T-helper 1 cell treated with Interleukin-12 subunit alpha and Interleukin-12 subunit beta and Interleukin-4 antibody, amounts not matched to agents 30 μg/mL and 1 μg/mL, for 36 hours (primary cell): ENCODE results near the gene FGGY.

ENCODE experiments used
- H3K27ac Mint-ChIP-seq: one replicate; pipeline ENCODE4 v1.8.0; 2021; ENCODE audit warnings: mild to moderate bottlenecking, mixed read lengths
- H3K27me3 Mint-ChIP-seq: one replicate; pipeline ENCODE4 v1.8.0; 2021; ENCODE audit warnings: low read depth, mixed read lengths
- H3K36me3 Mint-ChIP-seq: one replicate; pipeline ENCODE4 v1.8.0; 2021; ENCODE audit warnings: low read depth, mixed read lengths
- H3K4me1 Mint-ChIP-seq: one replicate; pipeline ENCODE4 v1.8.0; 2021; ENCODE audit warnings: low read depth, mixed read lengths
- H3K4me3 Mint-ChIP-seq: one replicate; pipeline ENCODE4 v1.8.0; 2021; ENCODE audit warnings: mild to moderate bottlenecking, moderate library complexity, mixed read lengths
- H3K9me3 Mint-ChIP-seq: one replicate; pipeline ENCODE4 v1.8.0; 2021; ENCODE audit warnings: mixed read lengths

FGGY gene

DNA sequence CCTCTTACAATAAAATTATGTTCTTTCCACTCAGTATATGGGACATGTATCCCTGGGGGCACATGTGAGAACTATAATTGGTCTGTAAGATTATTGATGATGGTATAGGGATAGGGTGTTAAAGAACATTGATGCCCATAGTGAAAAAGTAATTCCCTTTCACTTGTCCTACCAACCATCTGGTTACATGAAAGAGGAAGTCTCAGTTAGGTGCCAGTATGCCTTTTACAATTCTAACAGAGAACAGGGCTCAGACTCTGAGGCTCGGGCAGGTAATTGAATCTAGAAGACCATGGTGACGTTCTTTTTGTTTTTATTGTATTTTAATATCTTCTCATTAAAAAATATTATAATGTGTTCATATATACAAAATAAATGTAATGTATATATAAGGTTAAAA lies 113.6 kb downstream of the FGGY start:
- Mint-ChIP-seq H3K4me3 (no peak overlapping the region), H3K27me3 (no peaks in the 10 kb centered on the region), H3K9me3 (no peaks in the 10 kb centered on the region), H3K36me3 (no peaks in the 10 kb centered on the region), H3K4me1 (no peaks in the 10 kb centered on the region), H3K27ac (no peak overlapping the region)

- Mint-ChIP-seq H3K27ac (no peak overlapping the region), H3K36me3 (no peaks in the 10 kb centered on the region), H3K4me1 (no peaks in the 10 kb centered on the region), H3K27me3 (no peaks in the 10 kb centered on the region), H3K9me3 (no peaks in the 10 kb centered on the region), H3K4me3 (no peak overlapping the region)
These were observed 114.3 kb downstream of the FGGY start for GRCh38 chr1:59411147-59411546.

GRCh38 chr1:59412718-59413326 lies 115.9 kb downstream of the FGGY start:
- no peak overlapping the region for H3K4me3 Mint-ChIP-seq
- peaks cover 1% of the 10 kb centered on the region for H3K4me1 Mint-ChIP-seq
- no peaks in the 10 kb centered on the region for H3K9me3 Mint-ChIP-seq

DNA sequence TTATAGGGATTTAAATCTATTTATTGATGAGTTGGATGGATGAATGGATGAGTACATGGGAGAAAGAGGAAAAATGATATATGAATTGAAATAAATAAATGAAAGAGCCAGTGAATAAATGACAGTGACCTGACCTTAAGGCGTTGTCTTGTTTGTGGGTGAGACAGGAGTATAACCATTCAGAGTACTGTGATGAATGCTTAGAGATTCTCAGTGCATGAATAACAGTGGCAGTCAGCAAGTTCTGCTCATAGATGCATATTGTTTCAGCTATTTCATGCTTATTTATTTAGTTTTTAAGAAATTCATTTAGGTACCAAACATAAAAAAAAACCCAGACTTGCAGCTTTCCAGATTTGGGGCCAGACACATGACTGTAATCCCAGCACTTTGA lies 116.4 kb downstream of the FGGY start:
- peaks cover 1% of the 10 kb centered on the region for H3K4me1 Mint-ChIP-seq
- no peaks in the 10 kb centered on the region for H3K9me3 Mint-ChIP-seq
- H3K36me3 Mint-ChIP-seq, result peaks cover 2% of the 10 kb centered on the region
- H3K27me3 Mint-ChIP-seq, result no peaks in the 10 kb centered on the region
- no peak overlapping the region for H3K27ac Mint-ChIP-seq
- H3K4me3 Mint-ChIP-seq, result no peak overlapping the region

More at GRCh38 chr1:59412718-59413326, 115.9 kb downstream of the FGGY start:
- peaks cover 2% of the 10 kb centered on the region for H3K36me3 Mint-ChIP-seq
- no peaks in the 10 kb centered on the region for H3K27me3 Mint-ChIP-seq
- no peak overlapping the region for H3K27ac Mint-ChIP-seq

GRCh38 chr1:59414406-59415133 lies 117.7 kb downstream of the FGGY start:
- H3K4me3 Mint-ChIP-seq, result no peak overlapping the region
- H3K4me1 Mint-ChIP-seq, result peaks cover 1% of the 10 kb centered on the region
- no peaks in the 10 kb centered on the region for H3K27me3 Mint-ChIP-seq
- H3K27ac Mint-ChIP-seq, result no peak overlapping the region
- peaks cover 2% of the 10 kb centered on the region for H3K36me3 Mint-ChIP-seq
- H3K9me3 Mint-ChIP-seq, result no peaks in the 10 kb centered on the region

GRCh38 chr1:59415286-59415850 lies 118.5 kb downstream of the FGGY start:
- no peaks in the 10 kb centered on the region for H3K27me3 Mint-ChIP-seq
- peaks cover 2% of the 10 kb centered on the region for H3K36me3 Mint-ChIP-seq
- peaks cover 1% of the 10 kb centered on the region for H3K4me1 Mint-ChIP-seq
- no peak overlapping the region for H3K27ac Mint-ChIP-seq
- no peaks in the 10 kb centered on the region for H3K9me3 Mint-ChIP-seq
- no peak overlapping the region for H3K4me3 Mint-ChIP-seq

GRCh38 chr1:59415881-59416280 lies 119.0 kb downstream of the FGGY start:
- no peak overlapping the region for H3K27ac Mint-ChIP-seq
- no peaks in the 10 kb centered on the region for H3K27me3 Mint-ChIP-seq
- H3K36me3 Mint-ChIP-seq, result peaks cover 2% of the 10 kb centered on the region
- no peaks in the 10 kb centered on the region for H3K9me3 Mint-ChIP-seq
- H3K4me1 Mint-ChIP-seq, result peaks cover 1% of the 10 kb centered on the region
- H3K4me3 Mint-ChIP-seq, result no peak overlapping the region

GRCh38 chr1:59417406-59417805 lies 120.5 kb downstream of the FGGY start:
- Mint-ChIP-seq H3K27ac (no peak overlapping the region), H3K36me3 (peaks cover 2% of the 10 kb centered on the region), H3K4me1 (peaks cover 1% of the 10 kb centered on the region), H3K9me3 (no peaks in the 10 kb centered on the region), H3K27me3 (no peaks in the 10 kb centered on the region), H3K4me3 (no peak overlapping the region)

DNA sequence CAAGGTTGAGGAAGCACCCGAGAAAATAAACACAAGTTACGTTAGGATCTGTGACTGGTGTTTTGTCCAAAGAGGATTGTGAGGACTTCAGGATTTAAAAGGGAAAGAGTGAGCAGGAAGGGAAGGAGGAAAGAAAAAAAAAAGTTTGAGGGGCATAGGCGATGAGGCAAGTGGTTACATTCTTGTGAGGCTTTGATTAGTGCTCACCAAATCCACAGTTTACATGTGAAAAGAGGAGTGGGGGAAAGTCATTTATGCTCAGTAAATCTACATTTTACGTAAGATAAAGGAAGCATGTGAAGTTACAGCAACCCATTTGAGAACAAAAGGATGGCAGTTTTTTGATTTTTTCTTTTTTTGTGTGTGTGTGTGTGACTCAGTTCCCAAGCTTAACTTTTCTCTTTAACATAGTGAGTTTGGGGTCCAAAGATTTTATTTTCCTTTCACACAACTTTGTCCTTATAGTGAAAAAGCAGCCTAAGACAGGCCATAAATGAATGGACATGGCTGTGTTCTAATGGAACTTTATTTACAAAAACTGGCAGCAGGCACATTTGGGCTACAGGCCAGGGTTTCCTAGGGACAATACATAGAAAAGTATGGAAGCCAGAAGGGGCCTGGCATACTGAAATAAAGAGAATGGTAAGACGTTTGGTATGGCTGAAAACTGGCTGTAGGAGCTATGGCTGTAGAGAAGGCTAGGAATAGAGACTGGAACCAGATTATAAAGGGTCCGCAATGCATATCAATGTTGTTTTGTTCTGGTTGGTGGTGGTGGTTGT lies 121.7 kb downstream of the FGGY start:
- Mint-ChIP-seq H3K4me1 (peaks cover 1% of the 10 kb centered on the region), H3K36me3 (peaks cover 2% of the 10 kb centered on the region), H3K9me3 (no peaks in the 10 kb centered on the region), H3K27me3 (no peaks in the 10 kb centered on the region), H3K4me3 (no peak overlapping the region), H3K27ac (no peak overlapping the region)

- Mint-ChIP-seq H3K27ac (no peak overlapping the region), H3K27me3 (no peaks in the 10 kb centered on the region), H3K4me1 (peaks cover 1% of the 10 kb centered on the region), H3K9me3 (no peaks in the 10 kb centered on the region), H3K4me3 (no peak overlapping the region), H3K36me3 (peaks cover 2% of the 10 kb centered on the region)
These were observed 122.7 kb downstream of the FGGY start for GRCh38 chr1:59419361-59420140.

- Mint-ChIP-seq H3K36me3 (peaks cover 2% of the 10 kb centered on the region), H3K4me3 (no peak overlapping the region), H3K27ac (no peak overlapping the region), H3K4me1 (peaks cover 1% of the 10 kb centered on the region), H3K27me3 (no peaks in the 10 kb centered on the region), H3K9me3 (no peaks in the 10 kb centered on the region)
These were observed 124.5 kb downstream of the FGGY start for GRCh38 chr1:59421232-59421920.

DNA sequence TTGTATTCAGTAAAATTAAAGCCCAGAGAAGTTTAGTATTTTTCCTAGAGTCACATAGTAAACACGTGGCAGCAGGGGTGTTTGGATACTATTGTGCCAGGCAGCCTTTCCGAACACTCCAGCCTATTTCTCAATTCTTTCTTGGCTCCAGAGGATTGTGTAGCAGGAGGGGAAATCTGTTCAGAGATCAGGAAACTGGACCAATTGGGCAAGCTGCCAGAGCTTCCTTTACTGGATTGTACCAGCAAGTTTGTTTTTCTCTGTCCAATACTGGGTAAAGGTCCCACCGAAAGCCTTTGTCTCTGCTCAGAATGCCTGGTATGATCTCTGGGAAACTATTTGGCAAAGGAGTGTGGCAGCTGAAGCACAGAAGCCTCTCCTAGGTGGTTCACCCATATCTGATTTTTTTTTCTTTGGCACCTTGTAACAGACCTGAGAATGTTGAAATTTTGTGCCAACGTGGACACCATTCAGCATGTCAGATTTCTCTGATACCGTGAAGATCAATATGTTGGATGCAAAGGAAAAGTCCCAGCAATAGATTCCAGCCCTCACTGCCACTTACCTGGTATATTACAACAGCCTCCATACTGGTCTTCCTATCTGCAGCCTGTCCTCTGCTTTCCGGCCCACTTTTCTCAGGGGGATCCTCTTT lies 126.2 kb downstream of the FGGY start:
- no peaks in the 10 kb centered on the region for H3K4me1 Mint-ChIP-seq
- H3K9me3 Mint-ChIP-seq, result no peaks in the 10 kb centered on the region
- H3K27me3 Mint-ChIP-seq, result no peaks in the 10 kb centered on the region
- H3K4me3 Mint-ChIP-seq, result no peak overlapping the region
- no peak overlapping the region for H3K27ac Mint-ChIP-seq
- H3K36me3 Mint-ChIP-seq, result no peaks in the 10 kb centered on the region

DNA sequence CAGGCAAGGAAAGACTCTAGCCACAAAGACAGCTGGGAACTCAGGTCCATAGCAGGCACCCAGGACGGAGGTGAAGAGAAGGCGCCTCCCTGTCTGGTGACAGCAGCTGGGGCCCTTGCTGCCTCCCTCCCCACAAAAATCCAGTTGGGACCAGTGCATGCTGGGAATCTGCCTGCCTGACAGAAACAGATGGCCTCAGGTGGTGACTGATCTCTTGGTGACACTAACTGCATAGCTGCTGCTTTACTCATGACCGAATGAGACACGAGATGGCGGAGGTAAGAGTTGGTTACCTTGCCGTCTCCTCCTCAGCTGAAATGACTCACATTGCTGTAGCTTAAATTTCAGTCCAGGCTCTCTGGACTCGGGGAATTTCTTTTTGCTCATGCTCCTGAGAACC lies 130.3 kb downstream of the FGGY start:
- H3K4me1 Mint-ChIP-seq, result peaks cover 1% of the 10 kb centered on the region
- no peak overlapping the region for H3K4me3 Mint-ChIP-seq
- H3K27ac Mint-ChIP-seq, result no peak overlapping the region
- H3K9me3 Mint-ChIP-seq, result no peaks in the 10 kb centered on the region
- H3K36me3 Mint-ChIP-seq, result no peaks in the 10 kb centered on the region
- H3K27me3 Mint-ChIP-seq, result no peaks in the 10 kb centered on the region
